ENCODE data around the gene PPP2CA. TPM values are rescaled to one million over a fixed set of nuclear protein-coding genes. Genes with fewer than 3 reads are reported as not detected.
A peak's percentile ranks its signal among the peaks of the same experiment; 100 is the strongest.

PPP2CA gene
- total RNA-seq, 1 donor = 60.9 TPM

DNA sequence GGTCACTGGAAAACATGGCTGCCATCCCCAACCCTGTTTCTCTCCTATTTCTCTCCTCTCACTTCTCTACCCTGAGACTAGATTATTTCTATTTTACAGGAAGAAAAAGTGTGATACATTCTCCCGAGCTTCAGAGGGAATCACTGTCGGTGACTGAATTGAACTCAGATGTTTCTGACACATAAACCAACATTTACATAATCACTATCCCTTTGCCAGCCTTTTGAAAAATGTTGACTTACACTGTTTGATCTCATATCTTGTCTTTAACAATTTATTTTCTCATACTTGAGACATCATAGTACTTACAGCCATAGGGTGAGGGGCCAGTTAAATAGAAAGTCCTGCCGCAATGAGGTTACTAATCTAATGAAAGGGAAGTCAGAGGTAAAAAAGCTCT, 25.1 kb upstream of the PPP2CA start:
- TF ChIP-seq, protein P1, sequence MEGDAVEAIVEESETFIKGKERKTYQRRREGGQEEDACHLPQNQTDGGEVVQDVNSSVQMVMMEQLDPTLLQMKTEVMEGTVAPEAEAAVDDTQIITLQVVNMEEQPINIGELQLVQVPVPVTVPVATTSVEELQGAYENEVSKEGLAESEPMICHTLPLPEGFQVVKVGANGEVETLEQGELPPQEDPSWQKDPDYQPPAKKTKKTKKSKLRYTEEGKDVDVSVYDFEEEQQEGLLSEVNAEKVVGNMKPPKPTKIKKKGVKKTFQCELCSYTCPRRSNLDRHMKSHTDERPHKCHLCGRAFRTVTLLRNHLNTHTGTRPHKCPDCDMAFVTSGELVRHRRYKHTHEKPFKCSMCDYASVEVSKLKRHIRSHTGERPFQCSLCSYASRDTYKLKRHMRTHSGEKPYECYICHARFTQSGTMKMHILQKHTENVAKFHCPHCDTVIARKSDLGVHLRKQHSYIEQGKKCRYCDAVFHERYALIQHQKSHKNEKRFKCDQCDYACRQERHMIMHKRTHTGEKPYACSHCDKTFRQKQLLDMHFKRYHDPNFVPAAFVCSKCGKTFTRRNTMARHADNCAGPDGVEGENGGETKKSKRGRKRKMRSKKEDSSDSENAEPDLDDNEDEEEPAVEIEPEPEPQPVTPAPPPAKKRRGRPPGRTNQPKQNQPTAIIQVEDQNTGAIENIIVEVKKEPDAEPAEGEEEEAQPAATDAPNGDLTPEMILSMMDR (IDR thresholded peaks at IDR 0.05; ENCODE audit: insufficient read depth, low read depth, low read length) = no peak
- no peak overlapping the region for H3K4me3 ChIP-seq (ENCODE audit: low read depth, low read length)
- no peak for DNase-seq (ENCODE audit: low read depth)

GRCh38 chr5:134249469-134250379, 23.9 kb upstream of the PPP2CA start:
- peak; percentile 8 for DNase-seq (ENCODE audit: low read depth)
- no peak overlapping the region for H3K4me3 ChIP-seq (ENCODE audit: low read depth, low read length)
- TF ChIP-seq, protein P1 (IDR thresholded peaks at IDR 0.05; ENCODE audit: insufficient read depth, low read depth, low read length) = no peak

GRCh38 chr5:134248256-134248655, 22.4 kb upstream of the PPP2CA start:
- TF ChIP-seq, protein P1 (IDR thresholded peaks at IDR 0.05; ENCODE audit: insufficient read depth, low read depth, low read length) = no peak
- no peak overlapping the region for H3K4me3 ChIP-seq (ENCODE audit: low read depth, low read length)
- DNase-seq (ENCODE audit: low read depth) = no peak

- DNase-seq (ENCODE audit: low read depth) = peak; percentile 92
- TF ChIP-seq, protein P1 (IDR thresholded peaks at IDR 0.05; ENCODE audit: insufficient read depth, low read depth, low read length) = no peak
- no peak overlapping the region for H3K4me3 ChIP-seq (ENCODE audit: low read depth, low read length)
Measured at GRCh38 chr5:134247428-134248224, 21.8 kb upstream of the PPP2CA start.

GRCh38 chr5:134246771-134247427, 21.0 kb upstream of the PPP2CA start:
- H3K4me3 ChIP-seq (ENCODE audit: low read depth, low read length) = no peak overlapping the region
- no peak for DNase-seq (ENCODE audit: low read depth)
- TF ChIP-seq, protein P1 (IDR thresholded peaks at IDR 0.05; ENCODE audit: insufficient read depth, low read depth, low read length) = no peak

DNA sequence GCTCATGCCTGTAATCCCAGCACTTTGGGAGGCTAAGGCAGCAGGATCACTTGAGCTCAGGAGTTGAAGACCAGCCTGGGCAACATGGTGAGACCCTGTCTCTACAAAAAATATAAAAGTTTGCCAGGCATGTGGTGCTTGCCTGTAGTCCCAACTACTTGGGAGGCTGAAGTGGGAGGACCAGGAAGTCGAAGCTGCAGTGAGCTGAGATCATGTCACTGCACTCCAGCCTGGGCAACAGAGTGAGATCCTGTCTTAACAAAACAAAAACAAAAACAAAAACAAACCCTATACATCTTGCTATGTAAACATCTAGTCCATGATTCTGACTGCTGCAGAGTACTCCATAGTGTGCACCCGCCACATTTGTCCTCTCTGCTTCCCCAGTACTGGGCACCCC, 19.8 kb upstream of the PPP2CA start:
- TF ChIP-seq, protein P1 (IDR thresholded peaks at IDR 0.05; ENCODE audit: insufficient read depth, low read depth, low read length) = no peak
- H3K4me3 ChIP-seq (ENCODE audit: low read depth, low read length) = no peak overlapping the region
- DNase-seq (ENCODE audit: low read depth) = no peak
